Thyroid gland (tissue), 4 donors: ENCODE measurements around the gene SMIM3.

Source experiments
- CTCF ChIP-seq, 6 experiments: fragments of 200-600 bp in 3 of 6; fragments of 450-650 bp in 3 of 6; sonication (generic) in 3 of 6; IDR thresholded peaks; one replicate each; pipeline ENCODE4 v1.5.1; 2016 to 2019; ENCODE audit warnings: antibody characterized with exemption in 6 of 6, mild to moderate bottlenecking in 2 of 6, inconsistent platforms in 1 of 6, moderate library complexity in 1 of 6
- POLR2A ChIP-seq, 2 donors: fragments of 450-650 bp; IDR thresholded peaks; one replicate each; pipeline ENCODE4 v1.6.1; 2017; ENCODE audit warnings: antibody characterized with exemption in 2 of 2, mild to moderate bottlenecking in 2 of 2, moderate library complexity in 1 of 2

GRCh38 chr5:150740992-150741391 is 37.6 kb upstream of the SMIM3 start:
- TF ChIP-seq CTCF (IDR thresholded peaks at IDR 0.05) (no peak), POLR2A (IDR thresholded peaks at IDR 0.05) (no peak)
